GM18498 (cell line): Measurements from ENCODE around the gene TEKT1.
"Not testable (repeated sequence)": the region's sequence is repeated elsewhere in the genome, so short reads cannot be mapped to it uniquely, and the experiment has no call there.

Experiments used
- ATAC-seq: cut with Tn5 transposase; IDR thresholded peaks from one replicate; pipeline ENCODE4 v1.9.1; 2021; ENCODE audit warnings: mild to moderate bottlenecking, moderate library complexity; ENCODE audit not compliant: unreplicated experiment

TEKT1 gene

GRCh38 chr17:6816368-6816767 lies 15.2 kb downstream of the TEKT1 start:
- not testable (repeated sequence) for ATAC-seq

GRCh38 chr17:6815775-6816174 lies 15.8 kb downstream of the TEKT1 start:
- ATAC-seq = no peak

- no peak for ATAC-seq
Measured at GRCh38 chr17:6812295-6812694, 19.2 kb downstream of the TEKT1 start.

GRCh38 chr17:6811510-6811909 lies 20.0 kb downstream of the TEKT1 start:
- no peak for ATAC-seq

- ATAC-seq = no peak
Measured at GRCh38 chr17:6800422-6801027, 31.0 kb downstream of the TEKT1 start.

- no peak for ATAC-seq
Measured at GRCh38 chr17:6799738-6800137, 31.8 kb downstream of the TEKT1 start.

GRCh38 chr17:6797718-6798351 lies 33.7 kb downstream of the TEKT1 start:
- no peak for ATAC-seq

GRCh38 chr17:6796887-6797490 lies 34.5 kb downstream of the TEKT1 start:
- no peak for ATAC-seq

GRCh38 chr17:6796017-6796886 lies 35.3 kb downstream of the TEKT1 start:
- ATAC-seq = no peak

- no peak for ATAC-seq
Measured at GRCh38 chr17:6793748-6794493, 37.6 kb downstream of the TEKT1 start.

- no peak for ATAC-seq
Measured at GRCh38 chr17:6789146-6789545, 42.4 kb downstream of the TEKT1 start.

- ATAC-seq = no peak
Measured at GRCh38 chr17:6787081-6787693, 44.3 kb downstream of the TEKT1 start.

GRCh38 chr17:6786618-6787017 lies 44.9 kb downstream of the TEKT1 start:
- ATAC-seq = no peak

- ATAC-seq = no peak
Measured at GRCh38 chr17:6782244-6782643, 49.3 kb downstream of the TEKT1 start.

- no peak for ATAC-seq
Measured at GRCh38 chr17:6780886-6781285, 50.6 kb downstream of the TEKT1 start.

- no peak for ATAC-seq
Measured at GRCh38 chr17:6780001-6780400, 51.5 kb downstream of the TEKT1 start.

- ATAC-seq = no peak
Measured at GRCh38 chr17:6779411-6779810, 52.1 kb downstream of the TEKT1 start.

GRCh38 chr17:6775871-6776405 lies 55.6 kb downstream of the TEKT1 start, which contains the start of gene FBXO39:
FBXO39 (plus strand) TSS chr17:6776215; CDS start chr17:6779869, 3,654 bp downstream.
- no peak for ATAC-seq

GRCh38 chr17:6774906-6775305 lies 56.6 kb downstream of the TEKT1 start:
- ATAC-seq = not testable (repeated sequence)

GRCh38 chr17:6772016-6772415 lies 59.5 kb downstream of the TEKT1 start:
- no peak for ATAC-seq
